Measurements from ENCODE around the gene GALNT16. TPM values are rescaled to one million over a fixed set of nuclear protein-coding genes. Genes with fewer than 3 reads are reported as not detected.
A peak's percentile ranks its signal among the peaks of the same experiment; 100 is the strongest.

The GALNT16 gene
- total and polyA plus RNA-seq, 2 of the 8 experiments (the other 6 are each of a cell fraction or from before 2014, with no cell fraction given), result 5.4 to 6.3 TPM

GRCh38 chr14:69300601-69301221 lies 40.8 kb downstream of the GALNT16 start:
- H4K8ac ChIP-seq (ENCODE audit: extremely low read depth, insufficient read depth, low read length), result no peak overlapping the region
- no peak overlapping the region for H3K27ac ChIP-seq (ENCODE audit: low read depth, low read length)
- H3K9me3 ChIP-seq (ENCODE audit: insufficient read depth in 2 of 2, low read depth in 1 of 2, low read length in 1 of 2), result no peaks in the 10 kb centered on the region
- H4K5ac ChIP-seq (ENCODE audit: insufficient read length, low read depth, low read length), result no peak overlapping the region
- H2BK5ac ChIP-seq (ENCODE audit: low read depth, low read length), result no peak overlapping the region
- no peak overlapping the region for H2AK5ac ChIP-seq (ENCODE audit: low read depth, low read length)
- no peak overlapping the region for H2BK15ac ChIP-seq (ENCODE audit: low read length)
- H3K4ac ChIP-seq (replicated peaks; ENCODE audit: insufficient read length, low read depth, low read length), result no peak overlapping the region
- H4K91ac ChIP-seq (replicated peaks; ENCODE audit: insufficient read length, low read length), result no peak overlapping the region
- H3K23me2 ChIP-seq (ENCODE audit: low read depth, low read length), result no peaks in the 10 kb centered on the region
- no peak overlapping the region for H3K14ac ChIP-seq (ENCODE audit: insufficient read length)
- H2BK20ac ChIP-seq (ENCODE audit: low read length), result no peak overlapping the region
- POLR2A ChIA-PET (ENCODE audit: partially characterized antibody), result no interaction called here
- no peaks in the 10 kb centered on the region for H3K36me3 ChIP-seq (ENCODE audit: control insufficient read depth in 2 of 4, insufficient read depth in 4 of 4, low read length in 3 of 4)
- no peaks in the 10 kb centered on the region; the same call in 1 of the 2 replicates for H3K79me1 ChIP-seq (ENCODE audit: low read depth, low read length)
- H3K79me2 ChIP-seq (ENCODE audit: control insufficient read depth in 1 of 2, insufficient read depth in 2 of 2, low read length in 2 of 2), result no peaks in the 10 kb centered on the region
- H3K18ac ChIP-seq (ENCODE audit: extremely low read depth, low read length), result no peak overlapping the region
- FAIRE-seq, result no peak
- no peaks in the 10 kb centered on the region for H3K4me1 ChIP-seq (replicated peaks in 1 of 4; ENCODE audit: control insufficient read depth in 3 of 4, insufficient read depth in 4 of 4, low read length in 3 of 4)
- CTCF ChIA-PET (ENCODE audit: partially characterized antibody), result interaction anchor here (0.7 to 9.6 kb wide), 20 partner anchors 8 to 159 kb away, joined by 3 to 91 read pairs (median 6); partner anchors contain the start of gene GALNT16
- no peaks in the 10 kb centered on the region for H3K27me3 ChIP-seq (replicated peaks in 1 of 4; ENCODE audit: control insufficient read depth in 3 of 4, extremely low read depth in 1 of 4, insufficient read depth in 3 of 4, low read length in 3 of 4)
- no peak overlapping the region for H2AFZ ChIP-seq (ENCODE audit: low read length)
- H2BK120ac ChIP-seq (replicated peaks; ENCODE audit: low read depth, low read length), result no peak overlapping the region
- no peak overlapping the region for H3K9ac ChIP-seq (replicated peaks in 1 of 4; ENCODE audit: extremely low read depth in 1 of 4, low read depth in 3 of 4, low read length in 3 of 4)
- no peak overlapping the region for H3K56ac ChIP-seq (replicated peaks; ENCODE audit: insufficient read length, low read depth, low read length)
- H4K20me1 ChIP-seq (replicated peaks in 1 of 2; ENCODE audit: control insufficient read depth in 1 of 2, insufficient read depth in 2 of 2, low read length in 2 of 2), result peaks cover 0 to 1% of the 10 kb centered on the region in 2 experiments
- peak in 1 of 2 experiments; percentile 35 for DNase-seq (ENCODE audit: low read depth in 1 of 2, low spot score in 2 of 2)
- no peak overlapping the region for H3K23ac ChIP-seq (ENCODE audit: insufficient read length)
- H3K4me2 ChIP-seq (ENCODE audit: insufficient read depth in 1 of 2, low read depth in 2 of 2, low read length in 2 of 2), result no peak overlapping the region
- no peak overlapping the region for H2BK12ac ChIP-seq (ENCODE audit: low read depth, low read length)
- H3K4me3 ChIP-seq (ENCODE audit: extremely low read depth in 1 of 4, insufficient read depth in 2 of 4, low read depth in 3 of 4, low read length in 4 of 4), result no peak overlapping the region
- WGBS, 2 experiments (ENCODE audit: extremely low coverage in 1 of 2, insufficient coverage in 1 of 2, insufficient read length in 1 of 2, insufficient replicate concordance in 2 of 2, low coverage in 1 of 2, low lambda C conversion rate in 2 of 2, missing lambda C conversion rate in 1 of 2), result 85% methylated on average over 4 of the region's 4 CpGs; no CpG with 5 or more reads in 1 of the 2 experiments
- no peak for TF ChIP-seq KDM5A (IDR thresholded peaks at IDR 0.05; ENCODE audit: low read length)
- TF ChIP-seq GTF2F1 (IDR thresholded peaks at IDR 0.05; ENCODE audit: borderline replicate concordance, low read depth, low read length), result no peak
- TF ChIP-seq RNF2 (IDR thresholded peaks at IDR 0.05; ENCODE audit: borderline replicate concordance, low read depth, low read length, missing control alignments, poor library complexity, severe bottlenecking), result no peak
- TF ChIP-seq SP4 (IDR thresholded peaks at IDR 0.05; ENCODE audit: low read length), result no peak
- TF ChIP-seq GABPA (IDR thresholded peaks at IDR 0.05; ENCODE audit: borderline replicate concordance, insufficient read depth, low read length), result no peak
- no peak for TF ChIP-seq FOSL1 (IDR thresholded peaks at IDR 0.05; ENCODE audit: insufficient read depth, low read depth, low read length)
- TF ChIP-seq POU5F1 (IDR thresholded peaks at IDR 0.05; ENCODE audit: low read depth, low read length), result no peak
- no peak for TF ChIP-seq CHD1 (IDR thresholded peaks at IDR 0.05; ENCODE audit: low read depth, low read length)
- TF ChIP-seq EZH2 (IDR thresholded peaks at IDR 0.05; ENCODE audit: low read depth, low read length, severe bottlenecking), result no peak
- no peak for TF ChIP-seq EP300 (IDR thresholded peaks at IDR 0.05; ENCODE audit: borderline replicate concordance in 1 of 2, low read depth in 2 of 2, low read length in 2 of 2)
- no peak for TF ChIP-seq BRCA1 (IDR thresholded peaks at IDR 0.05; ENCODE audit: low read depth, low read length)
- no peak for TF ChIP-seq SIRT6 (IDR thresholded peaks at IDR 0.05; ENCODE audit: low read length)
- TF ChIP-seq TBP (IDR thresholded peaks at IDR 0.05; ENCODE audit: low read depth, low read length), result no peak
- TF ChIP-seq TCF12 (IDR thresholded peaks at IDR 0.05; ENCODE audit: low read depth, low read length), result no peak

Data from H1 (cell line).